HG02884 (cell line): ENCODE data around the gene RAD51B.
"Not testable (repeated sequence)": the region's sequence is repeated elsewhere in the genome, so short reads cannot be mapped to it uniquely, and the experiment has no call there.

Source experiments
- ATAC-seq: cut with Tn5 transposase; IDR thresholded peaks from one replicate; pipeline ENCODE4 v1.9.1; 2021; ENCODE audit warnings: mild to moderate bottlenecking, moderate library complexity; ENCODE audit not compliant: unreplicated experiment

The RAD51B gene

GRCh38 chr14:68245146-68246073 is 425.8 kb downstream of the RAD51B start:
- ATAC-seq: no peak

- ATAC-seq: no peak
Observed at GRCh38 chr14:68246074-68246785, 426.7 kb downstream of the RAD51B start.

DNA sequence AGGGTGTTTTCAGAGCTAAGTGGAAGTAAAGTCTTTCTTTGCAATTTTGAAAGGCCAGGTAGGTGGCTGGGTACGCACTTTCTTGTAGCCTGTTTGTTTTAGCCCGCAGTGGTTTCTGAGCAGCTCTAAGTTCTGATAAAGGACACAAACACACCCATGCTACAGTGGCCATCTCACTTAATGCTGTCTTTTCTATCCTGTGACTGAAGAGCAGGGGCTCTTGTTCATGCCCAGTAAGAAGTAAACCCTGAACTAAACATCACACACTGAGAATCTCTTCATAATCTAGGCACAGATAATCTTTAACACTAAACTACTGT is 427.2 kb downstream of the RAD51B start:
- no peak for ATAC-seq

- no peak for ATAC-seq
Observed at GRCh38 chr14:68247274-68247673, 427.7 kb downstream of the RAD51B start.

GRCh38 chr14:68247676-68248268 is 428.2 kb downstream of the RAD51B start:
- ATAC-seq: no peak

GRCh38 chr14:68248481-68249255 is 429.1 kb downstream of the RAD51B start:
- no peak for ATAC-seq

DNA sequence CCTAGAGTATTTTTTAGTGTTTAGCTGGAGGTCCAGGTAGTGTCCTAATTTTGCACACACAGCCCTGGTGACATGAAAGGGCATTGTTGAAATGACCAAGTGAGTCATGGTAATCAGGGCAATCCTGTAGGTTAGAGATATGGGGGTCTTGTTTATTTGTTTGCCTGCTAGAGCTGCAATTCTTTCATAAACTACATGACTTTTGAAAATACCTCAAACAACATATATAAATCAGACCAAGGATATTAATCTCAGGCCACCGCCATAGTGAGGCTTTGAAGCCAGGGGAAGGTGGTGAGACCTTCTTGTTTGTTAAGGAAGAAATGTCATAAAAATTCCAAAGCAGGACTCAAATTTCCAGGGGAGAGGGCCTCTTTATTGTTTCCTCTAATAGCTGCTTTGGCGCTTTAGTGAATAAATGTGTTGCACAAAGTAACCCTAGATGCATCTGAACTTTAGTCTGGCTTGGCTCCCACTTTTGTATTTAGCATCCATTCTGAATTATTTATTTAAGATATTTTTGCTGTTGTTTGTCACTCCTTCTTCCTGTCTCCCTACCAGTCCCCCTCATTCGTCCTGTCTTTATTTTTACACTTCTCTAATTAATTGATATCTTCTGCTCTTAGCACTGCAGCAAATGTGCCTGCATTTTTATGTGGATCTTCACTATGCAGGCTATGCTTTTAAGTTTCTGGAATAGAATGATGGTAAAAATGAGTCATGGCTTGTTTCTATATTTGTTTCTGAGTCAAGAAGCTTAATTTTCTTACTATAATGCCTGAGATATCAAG is 430.3 kb downstream of the RAD51B start:
- ATAC-seq: no peak

DNA sequence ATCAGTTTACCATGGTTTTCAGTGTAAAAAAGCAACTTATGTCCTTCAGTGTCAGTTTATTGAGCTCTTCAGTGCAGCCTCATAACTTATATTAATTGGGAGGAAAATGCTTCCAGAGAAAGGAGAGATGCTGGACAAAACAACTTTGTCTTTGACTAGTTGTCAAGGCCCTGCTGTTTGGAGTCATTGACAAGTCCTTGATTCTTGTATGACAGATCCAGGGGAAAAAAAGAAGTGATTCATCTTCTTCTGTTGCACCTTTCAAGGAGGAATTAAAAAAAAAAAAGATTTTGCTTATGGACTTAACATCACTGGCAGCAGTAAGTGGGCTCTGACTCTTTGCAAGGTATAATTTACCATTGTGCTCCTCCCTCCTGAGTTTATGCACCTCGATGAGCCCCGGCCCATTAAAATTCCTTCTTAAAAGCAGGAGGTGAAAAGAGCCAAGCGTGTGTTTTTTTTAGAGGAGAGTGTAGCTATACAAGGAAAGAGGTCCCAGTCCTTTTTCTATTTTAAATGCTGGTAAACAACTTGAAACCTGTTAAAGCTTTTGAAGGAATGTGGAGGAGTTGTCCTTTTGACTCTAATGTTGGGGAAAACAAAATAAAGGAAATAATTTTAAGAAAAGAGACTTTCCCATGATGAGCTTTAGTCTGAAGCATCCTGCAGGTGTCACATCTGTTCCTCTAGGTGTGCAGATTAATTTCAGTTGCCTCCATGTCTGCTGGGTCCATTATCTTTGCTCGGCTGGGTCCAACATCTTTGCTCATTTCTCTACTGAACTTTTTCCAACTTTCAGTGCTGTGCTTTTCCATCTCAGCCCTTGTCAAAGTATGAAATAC is 431.6 kb downstream of the RAD51B start:
- ATAC-seq: no peak

DNA sequence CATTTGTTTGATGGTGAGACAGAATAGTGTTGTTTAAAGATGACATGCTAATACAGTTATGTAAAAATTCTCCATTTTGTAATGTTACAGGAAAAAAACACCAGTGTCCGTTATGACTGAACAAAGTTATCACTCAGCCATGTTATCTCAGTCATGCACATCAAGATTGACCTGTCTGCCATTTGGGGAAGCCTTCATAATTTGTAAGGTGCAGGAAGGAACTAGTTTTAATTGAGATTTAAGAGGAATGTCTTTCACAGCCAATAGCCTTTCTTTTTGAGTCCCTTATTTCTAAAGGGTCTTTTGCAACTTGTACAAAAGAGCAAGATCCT is 432.2 kb downstream of the RAD51B start:
- ATAC-seq: no peak

DNA sequence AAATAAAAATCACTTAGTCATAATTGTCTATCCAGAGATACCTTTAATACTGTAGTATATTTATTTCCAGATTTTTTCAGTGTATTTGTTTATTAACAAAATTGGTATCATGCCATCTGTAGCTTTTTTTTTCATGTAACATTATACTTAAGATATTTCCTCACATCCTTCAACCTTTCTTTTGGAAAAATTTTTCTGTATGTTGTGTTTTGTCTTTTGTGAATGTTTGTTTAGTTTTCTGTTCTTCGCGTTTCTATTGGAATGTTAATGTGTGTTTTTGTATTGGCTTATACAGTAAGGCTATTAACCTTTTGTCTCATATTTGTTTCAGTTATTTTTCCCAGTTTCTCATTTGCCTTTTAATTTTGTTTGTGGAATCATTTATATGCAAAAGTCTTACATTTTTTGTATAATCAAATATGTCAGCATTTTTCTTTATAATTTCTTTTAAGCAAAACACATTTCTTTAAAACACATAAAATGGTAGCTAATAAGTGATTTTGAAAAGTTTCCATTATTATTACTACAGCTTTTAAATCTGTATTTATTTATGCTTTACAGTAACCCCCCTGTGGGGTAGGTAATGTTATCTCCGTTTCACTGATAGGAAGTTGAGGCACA is 433.7 kb downstream of the RAD51B start:
- ATAC-seq: no peak

- no peak for ATAC-seq
Observed at GRCh38 chr14:68253878-68254528, 434.4 kb downstream of the RAD51B start.

DNA sequence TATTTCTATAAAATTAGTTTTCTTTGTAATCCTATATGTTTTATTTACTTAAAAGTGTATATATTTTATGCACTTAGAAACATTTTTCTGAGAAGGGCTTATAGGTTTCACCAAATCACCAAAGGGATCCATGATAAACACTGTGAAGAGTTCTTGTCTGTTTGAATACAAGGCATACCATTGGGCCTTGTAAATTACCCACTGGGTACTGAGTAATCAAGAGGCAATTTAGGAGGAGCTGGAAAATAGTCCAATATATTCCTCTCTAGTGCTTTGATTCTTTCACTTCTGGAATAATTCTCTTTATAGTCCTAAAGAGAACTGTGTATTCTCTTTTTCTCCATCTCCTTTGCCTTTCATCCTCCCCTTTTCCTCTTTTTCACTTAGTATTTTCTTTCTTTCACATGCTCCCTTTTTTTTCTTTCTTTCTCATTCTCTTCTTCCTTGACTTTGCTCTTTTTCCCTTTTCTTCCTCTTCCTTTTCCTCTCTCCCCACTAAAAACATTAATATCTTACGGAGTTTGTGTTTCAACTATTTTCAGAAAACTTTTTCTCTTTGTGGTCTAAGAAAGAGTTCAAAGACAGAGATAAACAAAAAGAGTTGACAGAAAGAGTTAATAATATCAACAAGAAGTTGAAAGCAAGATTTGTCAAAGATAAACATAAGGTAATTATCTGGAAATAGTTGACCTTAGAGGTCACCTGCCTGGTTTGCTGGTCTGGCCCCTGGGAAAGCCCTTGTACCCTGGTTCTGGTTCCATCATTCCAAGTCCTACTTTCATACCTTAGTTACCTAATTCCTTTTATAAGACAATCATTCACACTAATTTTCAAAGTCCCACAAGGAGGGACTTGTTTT is 435.3 kb downstream of the RAD51B start:
- no peak for ATAC-seq

GRCh38 chr14:68255693-68256178 is 436.2 kb downstream of the RAD51B start:
- ATAC-seq: no peak

DNA sequence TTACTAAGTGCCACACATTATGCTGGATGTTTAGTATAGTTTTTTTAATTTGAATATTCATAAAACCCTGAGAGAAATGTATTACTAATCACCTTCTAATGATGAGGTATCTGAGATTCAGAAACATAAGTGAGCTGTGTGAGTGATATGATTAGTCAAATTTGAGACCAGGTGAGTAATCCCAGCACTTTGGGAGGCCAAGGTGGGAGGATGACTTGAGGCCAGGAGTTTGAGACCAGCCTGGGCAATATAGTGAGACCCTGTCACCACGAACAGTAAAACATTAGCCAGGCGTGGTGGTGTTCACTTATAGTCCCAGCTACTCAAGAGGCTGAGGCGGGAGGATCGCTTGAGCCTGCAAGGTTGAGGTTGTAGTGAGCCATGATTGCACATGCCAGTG is 438.4 kb downstream of the RAD51B start:
- no peak for ATAC-seq

GRCh38 chr14:68258995-68259394 is 439.4 kb downstream of the RAD51B start:
- ATAC-seq: not testable (repeated sequence)

DNA sequence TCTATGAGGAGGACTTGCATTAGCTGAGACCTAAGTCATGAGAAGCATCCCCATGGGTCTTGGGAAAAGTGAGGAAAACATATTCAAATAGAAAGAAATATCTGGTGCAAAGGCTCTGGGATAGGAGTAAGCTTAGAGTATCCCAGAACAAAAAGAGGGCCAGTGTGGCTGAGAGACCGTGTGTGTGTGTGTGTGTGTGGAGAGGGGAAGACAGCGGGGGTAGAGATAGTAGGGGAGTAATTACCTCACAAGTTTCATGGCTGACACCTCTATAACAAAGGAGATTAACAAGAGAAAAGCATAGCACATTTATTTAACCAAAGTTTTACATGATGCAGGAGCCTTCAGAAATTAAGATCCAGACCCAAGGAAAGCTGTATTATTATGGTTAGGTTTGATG is 440.5 kb downstream of the RAD51B start:
- ATAC-seq: no peak

GRCh38 chr14:68261092-68261842 is 441.7 kb downstream of the RAD51B start:
- ATAC-seq: no peak
